AG09309 (cell line): Measurements from ENCODE around the gene NFASC.

Source experiments
- DNase-seq: peaks from one replicate; pipeline ENCODE4 v3.0.0-alpha.2; 2010; ENCODE audit warnings: low read depth
- H3K4me3 ChIP-seq: 2 replicates; pipeline ENCODE4 v1.5.1; 2011; ENCODE audit warnings: mild to moderate bottlenecking, low read depth, low read length, moderate library complexity; ENCODE audit not compliant: control insufficient read depth
- CTCF ChIP-seq: IDR thresholded peaks from 2 replicates; pipeline ENCODE4 v1.5.1; 2011; ENCODE audit warnings: mild to moderate bottlenecking, low read depth, low read length, inconsistent platforms; ENCODE audit not compliant: insufficient read depth, control insufficient read depth; ENCODE audit errors: missing control alignments

The NFASC gene

GRCh38 chr1:204870160-204870912, at the start of gene NFASC:
Gene NFASC, plus strand, starts transcription at chr1:204870862. Its CDS starts 73,454 bp downstream, at chr1:204944316.
- DNase-seq: no peak
- TF ChIP-seq CTCF: no peak
- H3K4me3 ChIP-seq: no peak within 1 kb of the TSS

- DNase-seq: no peak
- no peak for TF ChIP-seq CTCF
- no peak overlapping the region for H3K4me3 ChIP-seq
Measured at GRCh38 chr1:204821476-204821875, 49.2 kb upstream of the NFASC start.

- H3K4me3 ChIP-seq: no peak overlapping the region
- no peak for TF ChIP-seq CTCF
- DNase-seq: no peak
Measured at GRCh38 chr1:204821924-204822323, 48.7 kb upstream of the NFASC start.

DNA sequence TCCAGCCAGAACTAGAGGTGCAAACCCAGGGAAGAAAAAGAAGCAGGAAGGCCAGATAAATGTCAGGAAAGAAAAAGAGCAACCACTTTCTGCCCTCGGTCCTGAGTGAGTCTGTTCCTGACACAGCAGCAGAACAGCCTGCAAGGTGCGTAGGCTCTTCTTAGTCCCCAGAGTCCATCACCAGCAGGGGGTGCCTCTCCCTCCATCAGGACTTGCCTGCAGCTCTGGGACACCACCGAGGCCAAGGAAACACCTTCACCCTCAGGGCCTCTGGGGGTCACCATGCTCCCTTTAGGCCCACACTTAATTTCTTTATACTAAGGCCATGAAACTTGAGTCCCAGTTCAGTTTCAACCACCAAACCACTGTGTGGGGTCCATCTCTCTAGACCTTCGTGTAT, 43.7 kb upstream of the NFASC start:
- no peak for DNase-seq
- TF ChIP-seq CTCF: peak; percentile 50
- no peak overlapping the region for H3K4me3 ChIP-seq

DNA sequence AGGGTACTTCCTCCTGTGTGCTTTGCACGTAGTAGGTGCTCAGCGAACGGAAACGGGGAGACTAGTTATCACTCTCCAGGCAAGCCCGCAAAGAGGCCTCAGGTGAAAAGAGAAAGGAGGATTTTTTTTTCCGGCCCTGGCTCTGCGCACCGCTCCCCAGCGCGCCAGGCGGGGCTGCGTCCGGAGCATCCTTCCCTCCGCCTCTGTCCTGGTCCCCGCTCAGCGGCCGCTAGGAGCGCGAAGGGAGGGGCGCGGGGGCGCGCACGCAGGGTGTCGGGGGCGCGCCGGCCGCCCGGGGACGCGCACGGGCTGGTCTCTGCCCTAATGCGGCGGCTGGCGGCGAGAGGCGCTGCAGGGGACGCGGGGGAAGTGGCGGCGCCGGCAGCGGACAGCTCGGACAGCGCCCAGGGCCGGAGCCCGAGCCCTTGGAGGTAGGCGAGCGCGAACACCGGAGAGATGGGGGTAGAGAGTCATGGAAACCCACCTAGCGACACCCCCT, 42.3 kb upstream of the NFASC start:
- peak overlapping the region; percentile 64 for H3K4me3 ChIP-seq
- DNase-seq: no peak
- TF ChIP-seq CTCF: no peak

DNA sequence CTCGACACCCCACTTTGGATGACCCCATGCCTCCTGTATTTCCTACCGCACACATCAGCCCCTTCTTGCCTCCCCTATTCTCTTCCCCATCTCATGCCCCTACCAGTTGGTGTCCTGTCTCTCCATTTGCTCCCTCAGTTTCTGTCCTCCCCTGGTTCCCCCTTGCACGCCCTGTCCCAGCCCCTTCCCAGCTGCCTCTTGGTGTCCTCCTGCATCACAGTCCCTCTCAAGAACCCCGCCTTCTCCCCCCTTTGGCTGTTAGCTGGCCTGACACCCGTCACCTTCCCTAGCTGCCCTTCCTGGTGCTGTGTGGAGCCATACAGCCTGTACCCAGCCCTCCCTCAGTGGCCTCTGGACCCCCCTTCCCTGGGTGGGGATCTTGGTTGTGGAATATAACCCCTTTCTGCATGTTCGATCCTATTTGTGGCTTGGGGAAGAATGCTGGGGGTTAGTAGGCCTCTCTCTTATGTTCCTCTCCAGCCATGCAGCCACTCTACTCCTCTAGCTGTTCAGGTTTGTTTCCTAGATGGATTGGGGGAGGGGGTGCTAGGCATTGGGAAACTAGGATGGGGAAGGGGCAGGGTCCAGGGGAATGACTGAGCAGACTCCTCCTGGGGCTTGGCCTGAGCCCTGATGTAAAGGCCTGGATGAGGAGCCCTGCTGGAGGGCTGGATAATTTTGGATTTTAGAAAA, 41.4 kb upstream of the NFASC start:
- no peak for TF ChIP-seq CTCF
- H3K4me3 ChIP-seq: peak overlapping the region; percentile 64
- DNase-seq: no peak
